Caco-2 (cell line): ENCODE measurements around the gene ATF6B. TPM values are rescaled to one million over a fixed set of nuclear protein-coding genes. Genes with fewer than 3 reads are reported as not detected.

ENCODE experiments used
- BruUV-seq: library from RNA; stranded (reverse); fragments of 400-500 nt; replicated peaks from 2 replicates; lab custom pipeline; 2021; lab: Mats Ljungman, UMichigan
- CTCF ChIA-PET: fragments of 300-600 bp; sonication (Branson Sonifier 250); formaldehyde crosslinking; loops from one replicate; lab custom pipeline; 2022; ENCODE audit warnings: antibody characterized with exemption; lab: Charles Lee
- POLR2A ChIA-PET: fragments of 300-600 bp; sonication (Branson Sonifier 250); formaldehyde crosslinking; loops from one replicate; lab custom pipeline; 2022; ENCODE audit warnings: antibody characterized with exemption; lab: Charles Lee
- DNase-seq, 2 experiments: peaks; one replicate each; pipeline versions ENCODE4 v3.0.0 to v3.0.0-alpha.2; 2020 to 2022
- H3K27me3 ChIP-seq: replicated peaks from 2 replicates; pipeline ENCODE4 v1.6.0; 2011; ENCODE audit warnings: low read length; ENCODE audit not compliant: control insufficient read depth, insufficient read depth
- H3K36me3 ChIP-seq: 2 replicates; pipeline ENCODE4 v1.5.1; 2011; ENCODE audit warnings: low read length; ENCODE audit not compliant: control insufficient read depth, insufficient read depth
- H3K4me1 ChIP-seq: fragments of 250-450 bp; sonication (Bioruptor Pico); 2 replicates; pipeline ENCODE4 v1.5.1; 2020; ENCODE audit warnings: mild to moderate bottlenecking
- H3K4me3 ChIP-seq: 2 replicates; pipeline ENCODE4 v1.5.1; 2011; ENCODE audit warnings: low read depth, mild to moderate bottlenecking, control low read depth, low read length
- H3K9me3 ChIP-seq: fragments of 250-450 bp; sonication (Bioruptor Pico); 2 replicates; pipeline ENCODE4 v1.5.1; 2020; ENCODE audit warnings: mild to moderate bottlenecking, moderate library complexity
- H3K27ac Mint-ChIP-seq: one replicate; pipeline ENCODE4 v1.8.0; 2022; ENCODE audit warnings: mixed read lengths; ENCODE audit not compliant: unreplicated experiment
- H3K27me3 Mint-ChIP-seq: one replicate; pipeline ENCODE4 v1.8.0; 2022; ENCODE audit warnings: mixed read lengths; ENCODE audit not compliant: insufficient read depth, unreplicated experiment
- H3K36me3 Mint-ChIP-seq: one replicate; pipeline ENCODE4 v1.8.0; 2022; ENCODE audit warnings: mild to moderate bottlenecking, mixed read lengths; ENCODE audit not compliant: insufficient read depth, unreplicated experiment
- H3K4me1 Mint-ChIP-seq: one replicate; pipeline ENCODE4 v1.8.0; 2022; ENCODE audit warnings: low read depth, mixed read lengths; ENCODE audit not compliant: unreplicated experiment
- H3K4me3 Mint-ChIP-seq: one replicate; pipeline ENCODE4 v1.8.0; 2022; ENCODE audit warnings: mild to moderate bottlenecking, moderate library complexity, mixed read lengths; ENCODE audit not compliant: unreplicated experiment
- H3K9me3 Mint-ChIP-seq: one replicate; pipeline ENCODE4 v1.8.0; 2022; ENCODE audit warnings: mixed read lengths; ENCODE audit not compliant: unreplicated experiment
- CTCF ChIP-seq, 2 experiments: fragments of 200-600 bp in 1 of 2; IDR thresholded peaks; 1 replicate in 1 of 2; 2 replicates in 1 of 2; pipeline versions ENCODE4 v1.5.1 to v1.8.0; 2011 to 2022; ENCODE audit warnings: antibody characterized with exemption in 1 of 2, control low read depth in 1 of 2, inconsistent platforms in 1 of 2, low read depth in 1 of 2, low read length in 1 of 2, mild to moderate bottlenecking in 1 of 2, moderate library complexity in 1 of 2; ENCODE audit not compliant: insufficient read depth in 1 of 2, severe bottlenecking in 1 of 2, unreplicated experiment in 1 of 2
- intact Hi-C: fragments of 100-400 bp; cut with micrococcal nuclease; formaldehyde crosslinking; loops from one replicate; pipeline ENCODE4 v1.10.0; 2022; ENCODE audit not compliant: unreplicated experiment
- total RNA-seq: library from RNA; stranded (reverse); gene quantifications from 2 replicates; pipeline ENCODE4 v1.2.3, GENCODE V29; 2022

ATF6B gene
- total RNA-seq, 1 experiment from 2014 or later, result 64.9 TPM

GRCh38 chr6:32079566-32080290 is 48.3 kb downstream of the ATF6B start:
- no peak overlapping the region for H3K4me3 ChIP-seq
- H3K27ac Mint-ChIP-seq, result no peak overlapping the region
- ChIA-PET CTCF (interaction anchor here (0.7 kb wide), 1 partner anchor 35 kb away, joined by 3 read pairs; no protein-coding TSS in a partner anchor), POLR2A (no interaction called here)
- H3K4me1 Mint-ChIP-seq, result peaks cover 14% of the 10 kb centered on the region
- intact Hi-C loops, result no loop called here
- H3K4me1 ChIP-seq, result 0 out of 2 replicates have a peak, but pooled peaks cover 9% of the 10 kb centered on the region
- H3K9me3 Mint-ChIP-seq, result no peaks in the 10 kb centered on the region
- H3K27me3 ChIP-seq, result no peaks in the 10 kb centered on the region
- H3K4me3 Mint-ChIP-seq, result no peak overlapping the region
- no peaks in the 10 kb centered on the region for H3K36me3 ChIP-seq
- no peaks in the 10 kb centered on the region for H3K36me3 Mint-ChIP-seq
- no peaks in the 10 kb centered on the region for H3K27me3 Mint-ChIP-seq
- no peaks in the 10 kb centered on the region for H3K9me3 ChIP-seq
- BruUV-seq, result no TSS peak
- DNase-seq, result no peak
- TF ChIP-seq CTCF (IDR thresholded peaks at IDR 0.05; ENCODE audit: insufficient read depth in 1 of 2, low read depth in 1 of 2, low read length in 1 of 2, severe bottlenecking in 1 of 2, unreplicated experiment in 1 of 2), result no peak

- Mint-ChIP-seq H3K9me3 (no peaks in the 10 kb centered on the region), H3K27me3 (no peaks in the 10 kb centered on the region), H3K36me3 (no peaks in the 10 kb centered on the region), H3K4me3 (no peak overlapping the region), H3K4me1 (no peaks in the 10 kb centered on the region), H3K27ac (no peak overlapping the region)
- no TSS peak for BruUV-seq
- no peak for TF ChIP-seq CTCF (IDR thresholded peaks at IDR 0.05; ENCODE audit: insufficient read depth in 1 of 2, low read depth in 1 of 2, low read length in 1 of 2, severe bottlenecking in 1 of 2, unreplicated experiment in 1 of 2)
- Histone ChIP-seq H3K9me3 (no peaks in the 10 kb centered on the region), H3K36me3 (no peaks in the 10 kb centered on the region), H3K4me1 (no peaks in the 10 kb centered on the region), H3K4me3 (no peak overlapping the region), H3K27me3 (no peaks in the 10 kb centered on the region)
- no peak for DNase-seq
- ChIA-PET POLR2A (no interaction called here), CTCF (no interaction called here)
- intact Hi-C loops, result no loop called here
These were observed 51.7 kb downstream of the ATF6B start for GRCh38 chr6:32076321-32076809.

GRCh38 chr6:32075781-32076180 is 52.3 kb downstream of the ATF6B start:
- Mint-ChIP-seq H3K36me3 (no peaks in the 10 kb centered on the region), H3K27ac (no peak overlapping the region), H3K9me3 (no peaks in the 10 kb centered on the region), H3K4me3 (no peak overlapping the region), H3K4me1 (no peaks in the 10 kb centered on the region), H3K27me3 (no peaks in the 10 kb centered on the region)
- no peak overlapping the region for H3K4me3 ChIP-seq
- H3K4me1 ChIP-seq, result no peaks in the 10 kb centered on the region
- DNase-seq, result no peak
- H3K36me3 ChIP-seq, result no peaks in the 10 kb centered on the region
- H3K27me3 ChIP-seq, result no peaks in the 10 kb centered on the region
- POLR2A ChIA-PET, result no interaction called here
- CTCF ChIA-PET, result no interaction called here
- BruUV-seq, result no TSS peak
- H3K9me3 ChIP-seq, result no peaks in the 10 kb centered on the region
- no peak for TF ChIP-seq CTCF (IDR thresholded peaks at IDR 0.05; ENCODE audit: insufficient read depth in 1 of 2, low read depth in 1 of 2, low read length in 1 of 2, severe bottlenecking in 1 of 2, unreplicated experiment in 1 of 2)
- intact Hi-C loops, result no loop called here
